SU-DHL-6 (cell line): ENCODE results near the gene SARM1.

Experiments
- H2AFZ ChIP-seq: fragments of 200-600 bp; sonication (generic); 2 replicates; pipeline ENCODE4 v1.6.1; 2014; ENCODE audit warnings: low read depth, mild to moderate bottlenecking, moderate library complexity, mixed read lengths, antibody characterized with exemption, low read length; ENCODE audit not compliant: severe bottlenecking
- H3F3A ChIP-seq: fragments of 200-600 bp; shearing (Covaris generic); 2 replicates; pipeline ENCODE4 v1.6.0; 2016; ENCODE audit warnings: antibody characterized with exemption, mild to moderate bottlenecking; ENCODE audit not compliant: insufficient read depth
- H3K27ac ChIP-seq: fragments of 200-600 bp; sonication (generic); 2 replicates; pipeline ENCODE4 v1.5.1; 2016; ENCODE audit warnings: low read depth, mild to moderate bottlenecking, low read length, moderate library complexity, mixed read lengths
- H3K27me3 ChIP-seq: fragments of 200-600 bp; sonication (generic), shearing (Covaris generic); 2 replicates; pipeline ENCODE4 v1.6.0; 2014; ENCODE audit warnings: mild to moderate bottlenecking, low read length
- H3K36me3 ChIP-seq: fragments of 200-600 bp; sonication (generic); 2 replicates; pipeline ENCODE4 v1.6.1; 2014; ENCODE audit warnings: mild to moderate bottlenecking, low read length, mixed read lengths
- H3K4me2 ChIP-seq: fragments of 300-600, 200-600 bp; shearing (Covaris generic), sonication (generic); 2 replicates; pipeline ENCODE4 v1.6.0; 2014; ENCODE audit warnings: low read length, low read depth, mild to moderate bottlenecking; ENCODE audit not compliant: poor library complexity, severe bottlenecking
- H3K4me3 ChIP-seq: fragments of 200-600 bp; sonication (generic); 2 replicates; pipeline ENCODE4 v1.5.1; 2014; ENCODE audit warnings: antibody characterized with exemption, low read length, mild to moderate bottlenecking, mixed read lengths; ENCODE audit not compliant: insufficient read depth, poor library complexity, severe bottlenecking
- H3K79me2 ChIP-seq: fragments of 200-600 bp; sonication (generic); 2 replicates; pipeline ENCODE4 v1.6.1; 2014; ENCODE audit warnings: mild to moderate bottlenecking, low read length, moderate library complexity; ENCODE audit not compliant: insufficient read depth
- H3K9ac ChIP-seq: fragments of 200-600 bp; sonication (generic); 2 replicates; pipeline ENCODE4 v1.7.0; 2014; ENCODE audit warnings: mild to moderate bottlenecking, low read length
- H3K9me2 ChIP-seq: fragments of 200-600 bp; sonication (generic); replicated peaks from 2 replicates; pipeline ENCODE4 v1.6.1; 2014; ENCODE audit warnings: low read length; ENCODE audit not compliant: insufficient read depth
- H3K9me3 ChIP-seq: fragments of 200-600 bp; sonication (generic); 2 replicates; pipeline ENCODE4 v1.6.1; 2014; ENCODE audit warnings: low read length, mixed read lengths; ENCODE audit not compliant: insufficient read depth
- H4K20me1 ChIP-seq: fragments of 200-600 bp; sonication (generic); 2 replicates; pipeline ENCODE4 v1.6.1; 2014; ENCODE audit warnings: low read depth, mild to moderate bottlenecking, antibody characterized with exemption, low read length, moderate library complexity, mixed read lengths
- EZH2phosphoT487 ChIP-seq: fragments of 200-600 bp; sonication (generic), shearing (Covaris generic); conservative IDR thresholded peaks from 2 replicates; pipeline ENCODE4 v1.6.1; 2018; ENCODE audit warnings: mild to moderate bottlenecking, antibody characterized with exemption, low read length, moderate library complexity, mixed read lengths
- TF ChIP-seq, protein P1 (sequence below): fragments of 200-600 bp; sonication (generic); IDR thresholded peaks from one replicate; pipeline ENCODE4 v1.5.1; 2017; ENCODE audit warnings: antibody characterized with exemption, mild to moderate bottlenecking, low read length, moderate library complexity; ENCODE audit not compliant: insufficient read depth, poor library complexity, severe bottlenecking

The SARM1 gene

DNA sequence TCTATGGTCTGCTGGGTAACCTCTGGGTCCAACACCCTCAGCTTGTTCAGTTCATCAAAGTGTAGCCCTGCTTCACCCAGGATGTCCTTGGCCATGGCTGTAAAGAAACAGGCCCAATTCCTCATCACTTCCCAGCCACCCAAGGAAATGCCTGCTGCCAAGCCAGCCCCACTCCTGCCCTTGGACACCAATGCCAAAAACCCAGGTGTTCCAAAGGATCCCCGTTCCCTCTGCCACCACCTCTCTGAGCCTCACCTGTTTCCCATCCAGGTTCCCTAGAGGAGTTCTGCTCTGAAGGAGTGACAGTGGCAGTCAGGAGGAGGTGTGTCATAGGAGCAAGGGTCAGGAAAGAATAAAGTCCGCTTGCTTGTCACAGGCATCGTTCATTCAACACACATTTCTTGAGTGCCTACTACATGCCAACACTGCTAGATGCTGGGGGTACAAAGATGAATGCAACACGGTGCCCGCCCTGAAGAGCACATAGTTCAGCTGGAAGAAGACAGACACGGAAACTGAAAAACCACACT lies 39.5 kb upstream of the SARM1 start:
- TF ChIP-seq, protein P1, sequence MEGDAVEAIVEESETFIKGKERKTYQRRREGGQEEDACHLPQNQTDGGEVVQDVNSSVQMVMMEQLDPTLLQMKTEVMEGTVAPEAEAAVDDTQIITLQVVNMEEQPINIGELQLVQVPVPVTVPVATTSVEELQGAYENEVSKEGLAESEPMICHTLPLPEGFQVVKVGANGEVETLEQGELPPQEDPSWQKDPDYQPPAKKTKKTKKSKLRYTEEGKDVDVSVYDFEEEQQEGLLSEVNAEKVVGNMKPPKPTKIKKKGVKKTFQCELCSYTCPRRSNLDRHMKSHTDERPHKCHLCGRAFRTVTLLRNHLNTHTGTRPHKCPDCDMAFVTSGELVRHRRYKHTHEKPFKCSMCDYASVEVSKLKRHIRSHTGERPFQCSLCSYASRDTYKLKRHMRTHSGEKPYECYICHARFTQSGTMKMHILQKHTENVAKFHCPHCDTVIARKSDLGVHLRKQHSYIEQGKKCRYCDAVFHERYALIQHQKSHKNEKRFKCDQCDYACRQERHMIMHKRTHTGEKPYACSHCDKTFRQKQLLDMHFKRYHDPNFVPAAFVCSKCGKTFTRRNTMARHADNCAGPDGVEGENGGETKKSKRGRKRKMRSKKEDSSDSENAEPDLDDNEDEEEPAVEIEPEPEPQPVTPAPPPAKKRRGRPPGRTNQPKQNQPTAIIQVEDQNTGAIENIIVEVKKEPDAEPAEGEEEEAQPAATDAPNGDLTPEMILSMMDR: no peak
- no peak for TF ChIP-seq EZH2phosphoT487
- no peaks in the 10 kb centered on the region for H3K27me3 ChIP-seq
- no peak overlapping the region for H2AFZ ChIP-seq
- no peak overlapping the region for H3K4me3 ChIP-seq
- H3K9ac ChIP-seq: no peak overlapping the region
- peaks cover 8% of the 10 kb centered on the region for H3K36me3 ChIP-seq
- H3K9me3 ChIP-seq: no peaks in the 10 kb centered on the region
- no peak overlapping the region for H3K27ac ChIP-seq
- no peaks in the 10 kb centered on the region for H4K20me1 ChIP-seq
- no peaks in the 10 kb centered on the region for H3K9me2 ChIP-seq
- H3F3A ChIP-seq: no peaks in the 10 kb centered on the region
- H3K4me2 ChIP-seq: no peak overlapping the region
- H3K79me2 ChIP-seq: peaks cover 4% of the 10 kb centered on the region; the same call in 1 of the 2 replicates

DNA sequence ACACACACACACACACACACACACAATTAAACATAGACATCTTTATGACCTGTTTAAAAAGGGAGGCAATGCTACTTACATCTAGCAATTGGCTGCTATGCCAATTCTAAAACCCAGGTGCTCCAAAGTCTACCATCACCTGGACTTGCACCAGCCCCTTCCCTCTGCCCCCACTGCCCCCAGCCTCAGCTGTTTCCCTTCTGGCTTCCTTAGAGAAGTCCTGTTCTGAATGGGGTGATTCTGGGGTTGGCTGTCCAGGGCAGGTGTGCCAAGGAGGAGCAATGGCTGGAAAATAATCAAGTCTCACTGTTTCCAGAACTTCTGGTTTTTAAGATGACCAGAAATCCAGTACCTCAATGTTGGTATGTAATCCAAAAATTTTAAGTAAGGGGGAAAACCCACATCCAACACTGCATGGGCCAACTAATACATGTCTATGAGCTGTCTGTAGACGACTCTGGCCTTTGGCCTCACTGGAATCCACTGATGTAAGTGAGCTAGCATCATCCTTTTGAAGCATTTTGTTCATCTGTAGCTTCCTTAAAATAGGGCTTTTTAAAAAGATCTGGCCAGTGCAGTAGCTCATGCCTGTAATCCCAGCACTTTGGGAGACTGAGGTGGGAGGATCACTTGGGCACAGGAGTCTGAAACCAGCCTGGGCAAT lies 38.3 kb upstream of the SARM1 start:
- Histone ChIP-seq H3K79me2 (peaks cover 4% of the 10 kb centered on the region; the same call in 1 of the 2 replicates), H4K20me1 (no peaks in the 10 kb centered on the region), H3K4me2 (no peak overlapping the region)

DNA sequence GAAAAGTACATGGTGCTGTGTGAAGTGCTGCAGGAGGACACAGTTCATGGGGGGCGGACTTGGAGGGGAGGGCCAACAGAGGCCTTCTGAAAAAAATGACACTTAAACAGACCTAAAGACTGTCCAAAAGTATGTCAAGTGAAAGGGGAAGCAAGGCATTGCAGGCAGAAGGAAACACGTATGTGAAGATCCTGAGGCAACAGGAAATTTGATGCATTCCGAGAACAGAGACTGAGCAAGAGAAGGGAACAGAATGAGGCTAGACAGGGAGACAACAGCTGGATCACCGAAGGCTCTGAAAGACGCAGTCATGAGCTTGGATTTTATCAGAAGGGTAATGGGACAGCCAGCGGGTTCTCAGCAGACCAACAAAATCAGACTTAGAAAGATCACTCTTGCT lies 37.3 kb upstream of the SARM1 start:
- Histone ChIP-seq H3K27me3 (no peaks in the 10 kb centered on the region), H3K4me2 (peak overlapping the region; percentile 71), H3K9ac (no peak overlapping the region), H2AFZ (no peak overlapping the region), H3F3A (no peaks in the 10 kb centered on the region), H3K4me3 (no peak overlapping the region), H3K79me2 (peaks cover 4% of the 10 kb centered on the region; the same call in 1 of the 2 replicates), H3K9me2 (no peaks in the 10 kb centered on the region), H3K27ac (no peak overlapping the region), H4K20me1 (no peaks in the 10 kb centered on the region), H3K36me3 (no peaks in the 10 kb centered on the region), H3K9me3 (no peaks in the 10 kb centered on the region)
- TF ChIP-seq, protein P1: no peak
- no peak for TF ChIP-seq EZH2phosphoT487

More for the DNA sequence above, 38.3 kb upstream of the SARM1 start:
- H3K27ac ChIP-seq: no peak overlapping the region
- no peaks in the 10 kb centered on the region for H3F3A ChIP-seq
- no peak overlapping the region for H3K4me3 ChIP-seq
- H3K27me3 ChIP-seq: no peaks in the 10 kb centered on the region
- no peak overlapping the region for H3K9ac ChIP-seq
- no peaks in the 10 kb centered on the region for H3K9me3 ChIP-seq
- no peaks in the 10 kb centered on the region for H3K9me2 ChIP-seq
- no peak for TF ChIP-seq EZH2phosphoT487
- TF ChIP-seq, protein P1: no peak
- no peaks in the 10 kb centered on the region; the same call in 1 of the 2 replicates for H3K36me3 ChIP-seq
- H2AFZ ChIP-seq: no peak overlapping the region
